MCF 10A (cell line): ENCODE measurements around the gene PGGHG. TPM values are rescaled to one million over a fixed set of nuclear protein-coding genes. Genes with fewer than 3 reads are reported as not detected.
A peak's percentile ranks its signal among the peaks of the same experiment; 100 is the strongest.

Source experiments
- BruUV-seq: library from RNA; stranded (reverse); fragments of 400-500 nt; replicated peaks from 2 replicates; lab custom pipeline; 2021; lab: Mats Ljungman, UMichigan
- CTCF ChIA-PET: fragments of 300-600 bp; sonication (Branson Sonifier 250); formaldehyde crosslinking; extraction: SDS; loops from one replicate; lab custom pipeline; 2021; ENCODE audit warnings: antibody characterized with exemption, inconsistent platforms; lab: Yijun Ruan, JAX
- POLR2A ChIA-PET: fragments of 300-600, 350-650 bp; sonication (Branson Sonifier 250); formaldehyde crosslinking; extraction: SDS; loops from one replicate; lab custom pipeline; 2020; ENCODE audit warnings: antibody characterized with exemption, inconsistent platforms; lab: Yijun Ruan, JAX
- DNase-seq: peaks from one replicate; pipeline ENCODE4 v3.0.0-alpha.2; 2018; ENCODE audit not compliant: unreplicated experiment
- H3K27ac Mint-ChIP-seq: one replicate; pipeline ENCODE4 v1.8.0; 2022; ENCODE audit warnings: mild to moderate bottlenecking, low read depth, mixed read lengths; ENCODE audit not compliant: unreplicated experiment
- H3K27me3 Mint-ChIP-seq: one replicate; pipeline ENCODE4 v1.8.0; 2022; ENCODE audit warnings: mixed read lengths; ENCODE audit not compliant: insufficient read depth, unreplicated experiment
- H3K36me3 Mint-ChIP-seq: one replicate; pipeline ENCODE4 v1.8.0; 2022; ENCODE audit warnings: mild to moderate bottlenecking, moderate library complexity, mixed read lengths; ENCODE audit not compliant: insufficient read depth, unreplicated experiment
- H3K4me1 Mint-ChIP-seq: one replicate; pipeline ENCODE4 v1.8.0; 2022; ENCODE audit warnings: mixed read lengths; ENCODE audit not compliant: insufficient read depth, unreplicated experiment
- H3K4me3 Mint-ChIP-seq: one replicate; pipeline ENCODE4 v1.8.0; 2022; ENCODE audit warnings: mild to moderate bottlenecking, moderate library complexity, mixed read lengths; ENCODE audit not compliant: unreplicated experiment
- H3K9me3 Mint-ChIP-seq: one replicate; pipeline ENCODE4 v1.8.0; 2022; ENCODE audit warnings: mixed read lengths; ENCODE audit not compliant: unreplicated experiment
- intact Hi-C: fragments of 100-400 bp; cut with micrococcal nuclease; formaldehyde crosslinking; loops from 2 replicates; pipeline ENCODE4 v1.14.1; 2022
- total RNA-seq: library from RNA; stranded (reverse); gene quantifications from 2 replicates; pipeline ENCODE4 v1.2.3, GENCODE V29; 2022
- TF ChIP-seq, protein P1 (sequence below): fragments of 200-600 bp; IDR thresholded peaks from one replicate; pipeline ENCODE4 v1.8.0; 2022; ENCODE audit warnings: antibody characterized with exemption, mild to moderate bottlenecking; ENCODE audit not compliant: unreplicated experiment

The PGGHG gene
- total RNA-seq, 1 experiment from 2014 or later, result 6.3 TPM

DNA sequence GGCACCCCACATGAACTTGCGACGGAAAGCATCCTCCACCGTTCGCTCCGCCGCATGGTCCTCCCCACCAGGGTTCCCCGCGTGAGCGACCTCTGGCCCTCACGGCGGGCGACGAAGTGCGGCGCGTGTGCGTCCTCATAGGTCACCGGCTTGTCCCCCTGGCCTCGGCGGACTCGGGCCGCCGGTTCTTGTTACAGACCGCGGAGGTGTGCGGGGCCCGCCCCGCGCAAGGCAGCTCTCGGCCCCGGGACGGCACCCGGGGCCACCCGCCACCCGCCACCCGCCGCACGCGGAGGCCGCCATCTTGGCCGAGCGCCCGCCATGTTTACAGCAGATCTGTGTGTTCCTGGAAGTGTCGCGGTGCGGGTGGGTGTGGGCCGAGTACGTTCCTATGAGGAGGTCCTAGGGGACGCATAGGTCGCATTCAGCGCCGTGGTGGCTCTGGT, 15.2 kb downstream of the PGGHG start:
- DNase-seq, result no peak
- H3K27me3 Mint-ChIP-seq, result no peaks in the 10 kb centered on the region
- ChIA-PET CTCF (interaction anchor here (0.6 to 5.0 kb wide), 4 partner anchors 13 to 58 kb away, joined by 3 to 68 read pairs (median 7); no protein-coding TSS in a partner anchor), POLR2A (interaction anchor here (1.3 to 1.8 kb wide), 2 partner anchors 51 to 90 kb away, joined by 3 to 4 read pairs; partner anchors contain the start of gene PKP3)
- intact Hi-C loops, result loop anchor here (2.0 kb wide), 1 partner anchor 145 kb away; no protein-coding TSS in a partner anchor
- TF ChIP-seq, protein P1, sequence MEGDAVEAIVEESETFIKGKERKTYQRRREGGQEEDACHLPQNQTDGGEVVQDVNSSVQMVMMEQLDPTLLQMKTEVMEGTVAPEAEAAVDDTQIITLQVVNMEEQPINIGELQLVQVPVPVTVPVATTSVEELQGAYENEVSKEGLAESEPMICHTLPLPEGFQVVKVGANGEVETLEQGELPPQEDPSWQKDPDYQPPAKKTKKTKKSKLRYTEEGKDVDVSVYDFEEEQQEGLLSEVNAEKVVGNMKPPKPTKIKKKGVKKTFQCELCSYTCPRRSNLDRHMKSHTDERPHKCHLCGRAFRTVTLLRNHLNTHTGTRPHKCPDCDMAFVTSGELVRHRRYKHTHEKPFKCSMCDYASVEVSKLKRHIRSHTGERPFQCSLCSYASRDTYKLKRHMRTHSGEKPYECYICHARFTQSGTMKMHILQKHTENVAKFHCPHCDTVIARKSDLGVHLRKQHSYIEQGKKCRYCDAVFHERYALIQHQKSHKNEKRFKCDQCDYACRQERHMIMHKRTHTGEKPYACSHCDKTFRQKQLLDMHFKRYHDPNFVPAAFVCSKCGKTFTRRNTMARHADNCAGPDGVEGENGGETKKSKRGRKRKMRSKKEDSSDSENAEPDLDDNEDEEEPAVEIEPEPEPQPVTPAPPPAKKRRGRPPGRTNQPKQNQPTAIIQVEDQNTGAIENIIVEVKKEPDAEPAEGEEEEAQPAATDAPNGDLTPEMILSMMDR, result no peak
- H3K36me3 Mint-ChIP-seq, result no peaks in the 10 kb centered on the region
- peaks cover 13% of the 10 kb centered on the region for H3K4me1 Mint-ChIP-seq
- no TSS peak for BruUV-seq
- H3K9me3 Mint-ChIP-seq, result no peaks in the 10 kb centered on the region
- H3K27ac Mint-ChIP-seq, result no peak overlapping the region
- H3K4me3 Mint-ChIP-seq, result no peak overlapping the region

DNA sequence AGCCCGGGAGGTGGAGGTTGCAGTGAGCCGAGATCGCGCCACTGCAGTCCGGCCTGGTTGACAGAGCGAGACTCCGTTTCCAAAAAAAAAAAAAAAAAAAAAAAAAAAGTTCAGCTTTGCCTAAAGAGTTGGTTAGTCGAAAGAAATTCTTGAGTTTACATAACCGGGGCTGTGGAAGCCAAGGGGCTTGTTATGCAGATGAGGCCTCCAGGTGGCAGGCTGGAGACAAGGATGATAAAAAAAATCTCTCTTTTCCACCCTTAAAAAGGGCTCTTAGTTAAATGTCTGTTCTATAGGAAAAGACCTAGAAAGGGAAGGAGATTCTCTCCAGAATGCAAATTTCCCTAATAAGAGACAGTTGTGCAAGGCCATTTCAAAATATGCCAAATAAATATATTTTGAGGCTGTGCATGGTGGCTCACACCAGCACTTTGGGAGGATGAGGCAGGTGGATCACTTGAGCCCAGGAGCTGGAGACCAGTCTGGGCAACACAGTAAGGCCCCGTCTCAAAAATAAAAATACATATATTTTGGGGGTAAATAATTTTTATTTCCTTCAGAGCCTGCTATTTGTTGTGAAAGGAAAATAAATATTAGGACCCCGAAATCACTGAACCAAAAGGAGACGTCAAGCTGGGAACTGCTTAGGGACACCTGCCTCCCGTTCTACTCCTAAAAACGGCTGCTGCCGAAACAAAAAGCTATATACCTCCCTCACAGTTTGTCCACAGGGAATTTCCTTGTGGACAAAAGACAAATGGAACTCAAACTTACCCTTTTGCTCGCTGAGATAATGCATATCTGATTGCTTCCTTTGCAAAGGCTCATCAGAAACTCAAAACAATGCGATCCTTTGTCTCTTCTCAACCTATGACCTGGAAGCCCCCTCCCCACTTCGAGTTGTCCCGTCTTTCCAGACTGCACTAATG, 16.3 kb downstream of the PGGHG start:
- ChIA-PET POLR2A (interaction anchor here (0.6 to 1.8 kb wide), 5 partner anchors 19 to 472 kb away, joined by 3 to 5 read pairs (median 4); partner anchors contain the start of genes GATD1 and PKP3), CTCF (interaction anchor here (0.6 to 5.0 kb wide), 11 partner anchors 11 to 151 kb away, joined by 3 to 68 read pairs (median 6); partner anchors contain the start of gene PTDSS2)
- peak; percentile 74 for DNase-seq
- H3K4me3 Mint-ChIP-seq, result no peak overlapping the region
- no TSS peak for BruUV-seq
- no peaks in the 10 kb centered on the region for H3K36me3 Mint-ChIP-seq
- no peaks in the 10 kb centered on the region for H3K27me3 Mint-ChIP-seq
- H3K4me1 Mint-ChIP-seq, result peaks cover 20% of the 10 kb centered on the region
- H3K27ac Mint-ChIP-seq, result no peak overlapping the region
- TF ChIP-seq, protein P1, result peak; percentile 58
- no peaks in the 10 kb centered on the region for H3K9me3 Mint-ChIP-seq
- intact Hi-C loops, result loop anchor here (2.0 to 5.0 kb wide), 2 partner anchors 53 to 144 kb away; no protein-coding TSS in a partner anchor

DNA sequence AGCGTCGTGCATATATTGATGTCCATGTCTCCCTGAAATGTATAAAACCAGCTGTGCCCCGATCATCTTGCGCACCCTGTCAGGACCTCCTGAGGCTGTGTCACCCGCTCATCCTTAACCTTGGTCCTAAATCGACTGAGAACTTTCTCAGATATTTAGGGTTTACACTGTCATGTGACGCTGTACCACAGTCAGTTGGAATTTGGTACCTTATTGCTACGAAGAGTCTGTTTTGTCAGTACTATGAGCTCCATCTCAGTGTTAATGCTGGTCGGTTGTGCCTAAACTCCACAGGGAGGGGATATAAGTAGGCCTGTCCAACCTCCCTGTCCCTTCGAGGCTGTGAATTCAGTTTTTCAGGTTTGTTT, 16.9 kb downstream of the PGGHG start:
- intact Hi-C loops, result loop anchor here (2.0 to 5.0 kb wide), 2 partner anchors 54 to 143 kb away; no protein-coding TSS in a partner anchor
- no TSS peak for BruUV-seq
- TF ChIP-seq, protein P1, result no peak
- no peak for DNase-seq
- peaks cover 20% of the 10 kb centered on the region for H3K4me1 Mint-ChIP-seq
- no peak overlapping the region for H3K4me3 Mint-ChIP-seq
- H3K36me3 Mint-ChIP-seq, result no peaks in the 10 kb centered on the region
- no peaks in the 10 kb centered on the region for H3K9me3 Mint-ChIP-seq
- no peaks in the 10 kb centered on the region for H3K27me3 Mint-ChIP-seq
- ChIA-PET POLR2A (interaction anchor here (0.6 to 1.3 kb wide), 4 partner anchors 19 to 471 kb away, joined by 3 to 5 read pairs (median 4); partner anchors contain the start of genes GATD1 and PKP3), CTCF (interaction anchor here (0.6 to 5.0 kb wide), 14 partner anchors 10 to 143 kb away, joined by 3 to 68 read pairs (median 5); partner anchors contain the start of gene PTDSS2)
- no peak overlapping the region for H3K27ac Mint-ChIP-seq
